HepG2 (cell line): Measurements from ENCODE around the gene ADAMTS15. TPM values are rescaled to one million over a fixed set of nuclear protein-coding genes. Genes with fewer than 3 reads are reported as not detected.

ENCODE experiments used
- ATAC-seq: fragments of 200-7000 bp; cut with Tn5 transposase; 3 replicates; pipeline ENCODE4 v1.9.1; 2020; ENCODE audit warnings: mild to moderate bottlenecking, moderate library complexity
- BruUV-seq: library from RNA; stranded (reverse); fragments of 400-500 nt; replicated peaks from 2 replicates; lab custom pipeline; 2021; lab: Mats Ljungman, UMichigan
- CTCF ChIA-PET: fragments of 300-600 bp; formaldehyde crosslinking; extraction: SDS; loops from one replicate; lab custom pipeline; 2021; ENCODE audit warnings: low total read pairs, inconsistent platforms, low intra/inter-chr PET ratio; lab: Yijun Ruan, JAX
- POLR2A ChIA-PET: fragments of 350-600 bp; sonication (Branson Sonifier 250); formaldehyde crosslinking; loops from one replicate; lab custom pipeline; 2020; ENCODE audit warnings: antibody characterized with exemption, inconsistent platforms; lab: Yijun Ruan, JAX
- DNase-seq: peaks from one replicate; pipeline ENCODE4 v3.0.0-alpha.2; 2015; ENCODE audit warnings: low spot score
- FAIRE-seq: peaks from 3 replicates; lab custom pipeline; 2011; peaks lifted over from hg19 to GRCh38; lab: Jason Lieb, UNC
- H2AFZ ChIP-seq: one replicate; pipeline ENCODE4 v1.6.1; 2011; ENCODE audit warnings: low read length, inconsistent platforms
- H3K27ac ChIP-seq: fragments of 300-600 bp; 3 replicates; pipeline ENCODE4 v1.8.0; 2011; ENCODE audit warnings: mixed run types, mild to moderate bottlenecking, mixed read lengths, low read length, inconsistent platforms; ENCODE audit not compliant: insufficient read depth; ENCODE audit errors: extremely low read length
- H3K27me3 ChIP-seq, 2 experiments: fragments of 200-600 bp in 1 of 2; 2 replicates in 1 of 2; 3 replicates in 1 of 2; pipeline versions ENCODE4 v1.6.0 to v1.8.0; 2011; ENCODE audit warnings: low read length in 2 of 2, mild to moderate bottlenecking in 2 of 2, moderate library complexity in 2 of 2, inconsistent platforms in 1 of 2; ENCODE audit not compliant: insufficient read depth in 2 of 2, control insufficient read depth in 1 of 2
- H3K36me3 ChIP-seq, 2 experiments: fragments of 200-600 bp in 1 of 2; replicated peaks in 1 of 2; 2 replicates in 1 of 2; 3 replicates in 1 of 2; pipeline versions ENCODE4 v1.5.1 to v1.8.0; 2011; ENCODE audit warnings: low read length in 2 of 2, inconsistent platforms in 1 of 2; ENCODE audit not compliant: insufficient read depth in 2 of 2, control insufficient read depth in 1 of 2
- H3K4me1 ChIP-seq: 2 replicates; pipeline ENCODE4 v1.5.1; 2012; ENCODE audit warnings: low read length, inconsistent platforms; ENCODE audit not compliant: insufficient read depth
- H3K4me2 ChIP-seq: 2 replicates; pipeline ENCODE4 v1.6.0; 2011; ENCODE audit warnings: low read depth, low read length, inconsistent platforms
- H3K4me3 ChIP-seq, 3 experiments: fragments of 200-600 bp in 1 of 3; sonication (generic), shearing (Covaris generic) in 1 of 3; replicated peaks in 1 of 3; 2 replicates each; pipeline ENCODE4 v1.5.1; 2011 to 2016; ENCODE audit warnings: low read length in 3 of 3, inconsistent platforms in 2 of 3, low read depth in 2 of 3, mild to moderate bottlenecking in 2 of 3, control low read depth in 1 of 3, mixed read lengths in 1 of 3; ENCODE audit not compliant: insufficient read depth in 1 of 3
- H3K79me2 ChIP-seq: one replicate; pipeline ENCODE4 v1.6.1; 2011; ENCODE audit warnings: low read length, inconsistent platforms; ENCODE audit not compliant: insufficient read depth
- H3K9ac ChIP-seq: 2 replicates; pipeline ENCODE4 v1.6.0; 2011; ENCODE audit warnings: mild to moderate bottlenecking, low read depth, low read length, inconsistent platforms; ENCODE audit not compliant: insufficient read depth
- H3K9me3 ChIP-seq: 2 replicates; pipeline ENCODE4 v1.5.1; 2012; ENCODE audit warnings: mild to moderate bottlenecking, low read length
- H4K20me1 ChIP-seq: 2 replicates; pipeline ENCODE4 v1.6.0; 2011; ENCODE audit warnings: inconsistent platforms, mild to moderate bottlenecking, low read length, moderate library complexity; ENCODE audit not compliant: insufficient read depth
- FOXO4 ChIP-seq: sonication (generic); formaldehyde crosslinking; conservative IDR thresholded peaks from 2 replicates; pipeline ENCODE4 v1.8.1; 2023; ENCODE audit warnings: missing genetic modification reagents
- MAZ ChIP-seq, 2 experiments: sonication (generic) in 1 of 2; formaldehyde crosslinking in 1 of 2; IDR thresholded peaks; 2 replicates each; pipeline versions ENCODE4 v1.5.0 to v1.6.1; 2012 to 2020; ENCODE audit warnings: low read depth in 2 of 2, mild to moderate bottlenecking in 2 of 2, borderline replicate concordance in 1 of 2, improper control_type of control experiment in 1 of 2, low read length in 1 of 2, missing genetic modification reagents in 1 of 2, moderate library complexity in 1 of 2
- NFKB2 ChIP-seq: sonication (generic); formaldehyde crosslinking; IDR thresholded peaks from 2 replicates; pipeline ENCODE4 v1.4.0; 2020; ENCODE audit warnings: missing genetic modification reagents, borderline replicate concordance
- RAD51 ChIP-seq: fragments of 450-650 bp; IDR thresholded peaks from 2 replicates; pipeline ENCODE4 v1.6.1; 2016; ENCODE audit warnings: borderline replicate concordance
- REXO4 ChIP-seq: sonication (generic); formaldehyde crosslinking; IDR thresholded peaks from 2 replicates; pipeline ENCODE4 v1.8.0; 2022; ENCODE audit warnings: missing genetic modification reagents, mild to moderate bottlenecking, borderline replicate concordance
- RORA ChIP-seq: sonication (generic); formaldehyde crosslinking; IDR thresholded peaks from 2 replicates; pipeline ENCODE4 v1.5.0; 2020; ENCODE audit warnings: mild to moderate bottlenecking, missing genetic modification reagents, moderate library complexity
- SRSF1 ChIP-seq: fragments of 200-400 bp; formaldehyde crosslinking; optimal IDR thresholded peaks from 2 replicates; pipeline ENCODE3; 2017; ENCODE audit warnings: mild to moderate bottlenecking, low read depth, low read length, moderate library complexity
- ZBTB7A ChIP-seq: sonication (generic); formaldehyde crosslinking; IDR thresholded peaks from 2 replicates; pipeline ENCODE4 v1.8.0; 2022; ENCODE audit warnings: mild to moderate bottlenecking, missing genetic modification reagents
- ZFP37 ChIP-seq: sonication (generic); formaldehyde crosslinking; IDR thresholded peaks from 2 replicates; pipeline ENCODE4 v1.4.0; 2020; ENCODE audit warnings: missing genetic modification reagents, borderline replicate concordance
- ZNF33A ChIP-seq: sonication (generic); formaldehyde crosslinking; IDR thresholded peaks from 2 replicates; pipeline ENCODE4 v1.5.1; 2020; ENCODE audit warnings: missing genetic modification reagents, mild to moderate bottlenecking, moderate library complexity, borderline replicate concordance
- WGBS: methylation state at CpG from one replicate; pipeline ENCODE4 v1.1.6; 2017; ENCODE audit warnings: low lambda C conversion rate; 5-methylcytosine and 5-hydroxymethylcytosine counted together
- in situ Hi-C: cut with HindIII; loops from 2 replicates; pipeline ENCODE4 v1.10.0; 2017; ENCODE audit warnings: low pct_unique_long_range_greater_than_20kb; ENCODE audit not compliant: extremely low pct_ligation_motif_present
- intact Hi-C: fragments of 100-400 bp; cut with micrococcal nuclease; formaldehyde crosslinking; loops from one replicate; pipeline ENCODE4 v1.10.0; 2022; ENCODE audit not compliant: unreplicated experiment
- polyA plus RNA-seq, 8 experiments: library from polyadenylated mRNA; depleted of rRNA in 3 of 8; stranded (reverse) in 7 of 8; unstranded in 1 of 8; fragments of >200 nt; fragmentation: Illumina TruSeq in 4 of 8; extraction: Trizol in 4 of 8; gene quantifications; 2 replicates each; pipeline versions ENCODE4 v1.2.1 to v1.2.3, GENCODE V29; 2011 to 2016; ENCODE audit warnings: low read depth in 4 of 8, missing spikeins in 1 of 8, mixed read lengths in 1 of 8; ENCODE audit not compliant: insufficient read depth in 1 of 8
- total RNA-seq, 5 experiments: library from RNA; depleted of rRNA; stranded (reverse); fragments of >200 nt; fragmentation: Illumina TruSeq; extraction: Trizol; gene quantifications; 2 replicates each; pipeline ENCODE4 v1.2.3, GENCODE V29; 2016; ENCODE audit warnings: low read depth in 1 of 5
- TF ChIP-seq, protein P1 (sequence below): IDR thresholded peaks from 2 replicates; pipeline ENCODE4 v1.6.1; 2016; ENCODE audit warnings: control low read depth
- TF ChIP-seq, protein P2 (sequence below): sonication (generic); formaldehyde crosslinking; IDR thresholded peaks from 2 replicates; pipeline ENCODE4 v1.5.0; 2020; ENCODE audit warnings: missing genetic modification reagents
- TF ChIP-seq, protein P3 (sequence below), 2 experiments: sonication (generic) in 1 of 2; formaldehyde crosslinking in 1 of 2; IDR thresholded peaks; 2 replicates each; pipeline versions ENCODE4 v1.4.0 to v1.6.1; 2016 to 2020; ENCODE audit warnings: borderline replicate concordance in 1 of 2, low read depth in 1 of 2, mild to moderate bottlenecking in 1 of 2, missing genetic modification reagents in 1 of 2

ADAMTS15 gene
- total and polyA plus RNA-seq, 2 of the 13 experiments (the other 11 are each of a cell fraction or from before 2014, with no cell fraction given), result 0.01 to 0.02 TPM

DNA sequence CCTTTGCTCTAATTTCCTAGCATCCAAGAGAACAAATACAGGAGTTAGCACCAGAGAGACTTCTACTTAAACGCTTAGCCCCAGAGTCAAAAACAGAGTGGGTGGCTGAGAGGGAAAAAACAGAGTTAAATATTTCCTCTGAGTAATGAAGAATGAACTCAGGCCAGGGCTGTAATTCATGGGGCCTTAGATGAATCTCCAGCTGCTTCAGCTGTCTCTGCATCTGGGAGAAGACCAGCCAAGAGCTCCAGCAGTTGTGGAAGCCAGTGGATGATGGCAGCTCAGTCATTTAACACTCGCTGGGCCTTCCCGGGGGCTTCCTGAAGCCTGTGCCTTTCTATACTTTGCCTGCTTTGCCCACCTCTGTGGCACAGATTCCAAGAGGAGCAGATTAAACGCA lies 5.7 kb upstream of the ADAMTS15 start:
- Histone ChIP-seq H2AFZ (no peak overlapping the region), H3K4me1 (no peaks in the 10 kb centered on the region), H4K20me1 (no peaks in the 10 kb centered on the region), H3K27me3 (0 out of 5 replicates have a peak, but pooled peaks cover 0 to 16% of the 10 kb centered on the region in 2 experiments), H3K4me2 (no peak overlapping the region), H3K4me3 (no peak overlapping the region), H3K27ac (no peak overlapping the region), H3K36me3 (no peaks in the 10 kb centered on the region), H3K9me3 (no peaks in the 10 kb centered on the region), H3K79me2 (no peaks in the 10 kb centered on the region), H3K9ac (no peak overlapping the region)
- POLR2A ChIA-PET, result no interaction called here
- DNase-seq (no peak), ATAC-seq (no peak), FAIRE-seq (no peak)
- TF ChIP-seq, protein P1, sequence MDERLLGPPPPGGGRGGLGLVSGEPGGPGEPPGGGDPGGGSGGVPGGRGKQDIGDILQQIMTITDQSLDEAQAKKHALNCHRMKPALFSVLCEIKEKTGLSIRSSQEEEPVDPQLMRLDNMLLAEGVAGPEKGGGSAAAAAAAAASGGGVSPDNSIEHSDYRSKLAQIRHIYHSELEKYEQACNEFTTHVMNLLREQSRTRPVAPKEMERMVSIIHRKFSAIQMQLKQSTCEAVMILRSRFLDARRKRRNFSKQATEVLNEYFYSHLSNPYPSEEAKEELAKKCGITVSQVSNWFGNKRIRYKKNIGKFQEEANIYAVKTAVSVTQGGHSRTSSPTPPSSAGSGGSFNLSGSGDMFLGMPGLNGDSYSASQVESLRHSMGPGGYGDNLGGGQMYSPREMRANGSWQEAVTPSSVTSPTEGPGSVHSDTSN, result no peak
- TF ChIP-seq FOXO4 (CRISPR knock-in tag) (no peak), MAZ (IDR thresholded peaks at IDR 0.05; ENCODE audit: borderline replicate concordance, low read depth, low read length) (no peak), MAZ (CRISPR knock-in tag; IDR thresholded peaks at IDR 0.05; ENCODE audit: low read depth) (no peak), NFKB2 (CRISPR knock-in tag) (no peak), RAD51 (no peak), ZBTB7A (CRISPR knock-in tag) (no peak), ZNF33A (CRISPR knock-in tag) (no peak), ZFP37 (CRISPR knock-in tag) (no peak), SRSF1 (no peak), REXO4 (CRISPR knock-in tag) (no peak), RORA (CRISPR knock-in tag) (no peak)
- TF ChIP-seq, protein P2, sequence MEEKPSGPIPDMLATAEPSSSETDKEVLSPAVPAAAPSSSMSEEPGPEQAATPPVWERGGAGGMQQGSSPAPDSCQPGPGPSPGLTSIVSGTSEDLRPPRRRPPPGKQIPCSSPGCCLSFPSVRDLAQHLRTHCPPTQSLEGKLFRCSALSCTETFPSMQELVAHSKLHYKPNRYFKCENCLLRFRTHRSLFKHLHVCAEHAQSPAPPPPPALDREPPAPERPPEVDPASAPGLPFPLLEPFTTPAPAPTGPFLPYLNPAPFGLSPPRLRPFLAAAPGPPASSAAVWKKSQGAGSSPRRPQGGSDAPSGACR (CRISPR knock-in tag), result no peak
- TF ChIP-seq, protein P3, sequence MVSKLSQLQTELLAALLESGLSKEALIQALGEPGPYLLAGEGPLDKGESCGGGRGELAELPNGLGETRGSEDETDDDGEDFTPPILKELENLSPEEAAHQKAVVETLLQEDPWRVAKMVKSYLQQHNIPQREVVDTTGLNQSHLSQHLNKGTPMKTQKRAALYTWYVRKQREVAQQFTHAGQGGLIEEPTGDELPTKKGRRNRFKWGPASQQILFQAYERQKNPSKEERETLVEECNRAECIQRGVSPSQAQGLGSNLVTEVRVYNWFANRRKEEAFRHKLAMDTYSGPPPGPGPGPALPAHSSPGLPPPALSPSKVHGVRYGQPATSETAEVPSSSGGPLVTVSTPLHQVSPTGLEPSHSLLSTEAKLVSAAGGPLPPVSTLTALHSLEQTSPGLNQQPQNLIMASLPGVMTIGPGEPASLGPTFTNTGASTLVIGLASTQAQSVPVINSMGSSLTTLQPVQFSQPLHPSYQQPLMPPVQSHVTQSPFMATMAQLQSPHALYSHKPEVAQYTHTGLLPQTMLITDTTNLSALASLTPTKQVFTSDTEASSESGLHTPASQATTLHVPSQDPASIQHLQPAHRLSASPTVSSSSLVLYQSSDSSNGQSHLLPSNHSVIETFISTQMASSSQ (IDR thresholded peaks at IDR 0.05; ENCODE audit: low read depth), result no peak
- TF ChIP-seq, protein P3 (CRISPR knock-in tag; IDR thresholded peaks at IDR 0.05; ENCODE audit: borderline replicate concordance), result no peak
- no TSS peak for BruUV-seq
- 0% methylated on average over 3 of the region's 4 CpGs for WGBS
- intact Hi-C loops, result no loop called here
- CTCF ChIA-PET, result no interaction called here
- in situ Hi-C loops, result no loop called here
